Uterus (tissue), 4 donors: ENCODE data around the gene CLEC4E. TPM values are rescaled to one million over a fixed set of nuclear protein-coding genes. Genes with fewer than 3 reads are reported as not detected.
"Not testable (repeated sequence)": the region's sequence is repeated elsewhere in the genome, so short reads cannot be mapped to it uniquely, and the experiment has no call there.

Experiments used
- DNase-seq, 2 donors: peaks; one replicate each; pipeline ENCODE4 v3.0.0-alpha.2; 2019 to 2020
- H3K27ac ChIP-seq, 2 donors: fragments of 200-600 bp; sonication (generic); 1 replicate in 1 of 2; 2 replicates in 1 of 2; pipeline ENCODE4 v1.5.1; 2016 to 2018
- H3K27me3 ChIP-seq, 2 donors: fragments of 200-600 bp; sonication (generic); one replicate each; pipeline ENCODE4 v1.5.1; 2018 to 2019; ENCODE audit warnings: control low read depth in 1 of 2
- H3K36me3 ChIP-seq, 2 donors: fragments of 200-600 bp; sonication (generic); one replicate each; pipeline ENCODE4 v1.5.1; 2019; ENCODE audit warnings: control low read depth in 1 of 2
- H3K4me1 ChIP-seq, 2 donors: fragments of 200-600 bp; sonication (generic); one replicate each; pipeline ENCODE4 v1.5.1; 2018 to 2019; ENCODE audit warnings: control low read depth in 1 of 2
- H3K4me3 ChIP-seq, 2 donors: fragments of 200-600 bp; sonication (generic); 1 replicate in 1 of 2; 2 replicates in 1 of 2; pipeline ENCODE4 v1.5.1; 2018 to 2019; ENCODE audit warnings: mild to moderate bottlenecking in 1 of 2
- H3K9me3 ChIP-seq, 2 donors: fragments of 200-600 bp; sonication (generic); one replicate each; pipeline ENCODE4 v1.5.1; 2019; ENCODE audit warnings: control low read depth in 1 of 2
- CTCF ChIP-seq, 4 experiments: fragments of 200-600 bp in 2 of 4; fragments of 450-650 bp in 2 of 4; sonication (generic) in 2 of 4; IDR thresholded peaks; one replicate each; pipeline ENCODE4 v1.5.1; 2016 to 2019; ENCODE audit warnings: antibody characterized with exemption in 4 of 4, mild to moderate bottlenecking in 2 of 4, moderate library complexity in 1 of 4
- POLR2A ChIP-seq, 2 donors: fragments of 450-650 bp; IDR thresholded peaks; one replicate each; pipeline ENCODE4 v1.6.1; 2016; ENCODE audit warnings: antibody characterized with exemption in 2 of 2, mild to moderate bottlenecking in 1 of 2, moderate library complexity in 1 of 2
- intact Hi-C: fragments of 100-400 bp; cut with DNase I; formaldehyde crosslinking; loops from one replicate; pipeline ENCODE4 v1.15.1; 2023; ENCODE audit warnings: low total_unique reads
- total RNA-seq, 4 donors: library from RNA; depleted of rRNA in 3 of 4; stranded (reverse); fragments of >200 nt in 3 of 4; gene quantifications; one replicate each; pipeline versions ENCODE4 v1.1.0 to v1.2.4, GENCODE V29; 2014 to 2023
- donor health status: DM: yes; HTN: yes; CAD: no.

The CLEC4E gene
- total RNA-seq, result 10 to 100 TPM in 1 of 4 donors, not detected in 3; 11.2 TPM

GRCh38 chr12:8540831-8541230 is at the start of gene CLEC4E:
TSS of gene CLEC4E (minus strand) at chr12:8540905. CDS start at chr12:8540797, 108 bp downstream.
- H3K9me3 ChIP-seq, intact Hi-C loops, H3K36me3 ChIP-seq, H3K4me3 ChIP-seq, H3K27me3 ChIP-seq, DNase-seq, H3K4me1 ChIP-seq, H3K27ac ChIP-seq: not testable (repeated sequence)

- no peak for DNase-seq
- intact Hi-C loops, result no loop called here
- no peaks in the 10 kb centered on the region for H3K36me3 ChIP-seq
- H3K4me3 ChIP-seq, result no peak overlapping the region
- H3K27me3 ChIP-seq, result no peaks in the 10 kb centered on the region
- TF ChIP-seq CTCF (IDR thresholded peaks at IDR 0.05) (no peak), POLR2A (IDR thresholded peaks at IDR 0.05) (no peak)
- H3K27ac ChIP-seq, result no peak overlapping the region
- H3K9me3 ChIP-seq, result no peaks in the 10 kb centered on the region
- no peaks in the 10 kb centered on the region for H3K4me1 ChIP-seq
Measured at GRCh38 chr12:8589679-8590078, 49.0 kb upstream of the CLEC4E start.

GRCh38 chr12:8584478-8584877 is 43.8 kb upstream of the CLEC4E start:
- H3K4me3 ChIP-seq, H3K27me3 ChIP-seq, DNase-seq, intact Hi-C loops, H3K4me1 ChIP-seq, H3K9me3 ChIP-seq, H3K27ac ChIP-seq, H3K36me3 ChIP-seq: not testable (repeated sequence)

GRCh38 chr12:8584004-8584403 is 43.3 kb upstream of the CLEC4E start:
- Histone ChIP-seq H3K27me3 (no peaks in the 10 kb centered on the region), H3K36me3 (no peaks in the 10 kb centered on the region), H3K9me3 (no peaks in the 10 kb centered on the region), H3K4me3 (no peak overlapping the region), H3K4me1 (no peaks in the 10 kb centered on the region), H3K27ac (no peak overlapping the region)
- TF ChIP-seq CTCF (IDR thresholded peaks at IDR 0.05) (no peak), POLR2A (IDR thresholded peaks at IDR 0.05) (no peak)
- intact Hi-C loops, result no loop called here
- DNase-seq, result no peak

- DNase-seq, result no peak
- H3K36me3 ChIP-seq, result no peaks in the 10 kb centered on the region
- H3K27ac ChIP-seq, result no peak overlapping the region
- H3K27me3 ChIP-seq, result no peaks in the 10 kb centered on the region
- no peak overlapping the region for H3K4me3 ChIP-seq
- TF ChIP-seq POLR2A (IDR thresholded peaks at IDR 0.05), result no peak
- TF ChIP-seq CTCF (IDR thresholded peaks at IDR 0.05), result no peak
- no peaks in the 10 kb centered on the region for H3K4me1 ChIP-seq
- intact Hi-C loops, result no loop called here
- H3K9me3 ChIP-seq, result no peaks in the 10 kb centered on the region
Measured at GRCh38 chr12:8581098-8581784, 40.5 kb upstream of the CLEC4E start.

- Histone ChIP-seq H3K4me3 (no peak overlapping the region), H3K27me3 (no peaks in the 10 kb centered on the region), H3K9me3 (no peaks in the 10 kb centered on the region), H3K4me1 (no peaks in the 10 kb centered on the region), H3K36me3 (no peaks in the 10 kb centered on the region), H3K27ac (no peak overlapping the region)
- TF ChIP-seq POLR2A (IDR thresholded peaks at IDR 0.05), result no peak
- no peak for TF ChIP-seq CTCF (IDR thresholded peaks at IDR 0.05)
- intact Hi-C loops, result no loop called here
- DNase-seq, result no peak
Measured at GRCh38 chr12:8577879-8578278, 37.2 kb upstream of the CLEC4E start.
